Stimulated activated CD8-positive, alpha-beta memory T cell treated with anti-CD3 and anti-CD28 coated beads, Interleukin-4, amount 100 ng/mL, for 24 hours (primary cell): ENCODE measurements around the gene HEATR5A.

Experiments
- DNase-seq: peaks from one replicate; pipeline ENCODE4 v3.0.0-alpha.2; 2020; ENCODE audit warnings: low read depth

HEATR5A gene

GRCh38 chr14:31426663-31427062 lies 6.3 kb upstream of the HEATR5A start:
- no peak for DNase-seq

GRCh38 chr14:31425905-31426304 lies 5.6 kb upstream of the HEATR5A start:
- DNase-seq = no peak

- DNase-seq = no peak
These were observed 850 bp upstream of the HEATR5A start for GRCh38 chr14:31421200-31421599.

- no peak for DNase-seq
These were observed 407 bp downstream of the HEATR5A start for GRCh38 chr14:31419967-31420318.

- no peak for DNase-seq
These were observed 977 bp downstream of the HEATR5A start for GRCh38 chr14:31419179-31419966.

GRCh38 chr14:31418440-31418839 lies 1.9 kb downstream of the HEATR5A start:
- no peak for DNase-seq

- no peak for DNase-seq
These were observed 6.0 kb downstream of the HEATR5A start for GRCh38 chr14:31414190-31414833.

- DNase-seq = no peak
These were observed 9.1 kb downstream of the HEATR5A start for GRCh38 chr14:31411218-31411727.

GRCh38 chr14:31410048-31410650 lies 10.2 kb downstream of the HEATR5A start:
- no peak for DNase-seq

GRCh38 chr14:31408421-31408820 lies 11.9 kb downstream of the HEATR5A start:
- no peak for DNase-seq

- DNase-seq = no peak
These were observed 14.6 kb downstream of the HEATR5A start for GRCh38 chr14:31405599-31406232.

GRCh38 chr14:31405106-31405505 lies 15.2 kb downstream of the HEATR5A start:
- no peak for DNase-seq

GRCh38 chr14:31403707-31404106 lies 16.6 kb downstream of the HEATR5A start:
- DNase-seq = no peak

GRCh38 chr14:31402764-31403439 lies 17.4 kb downstream of the HEATR5A start:
- no peak for DNase-seq

GRCh38 chr14:31401369-31401932 lies 18.9 kb downstream of the HEATR5A start:
- no peak for DNase-seq

- DNase-seq = no peak
These were observed 20.2 kb downstream of the HEATR5A start for GRCh38 chr14:31400031-31400638.

GRCh38 chr14:31395572-31396205 lies 24.7 kb downstream of the HEATR5A start:
- no peak for DNase-seq

- no peak for DNase-seq
These were observed 25.2 kb downstream of the HEATR5A start for GRCh38 chr14:31395119-31395518.

- DNase-seq = no peak
These were observed 28.3 kb downstream of the HEATR5A start for GRCh38 chr14:31391977-31392503.

- no peak for DNase-seq
These were observed 28.9 kb downstream of the HEATR5A start for GRCh38 chr14:31391473-31391872.

GRCh38 chr14:31389946-31390345 lies 30.4 kb downstream of the HEATR5A start:
- no peak for DNase-seq
